K562 (cell line): ENCODE measurements around the gene RND1. TPM values are rescaled to one million over a fixed set of nuclear protein-coding genes. Genes with fewer than 3 reads are reported as not detected.

ENCODE experiments used
- ATAC-seq: fragments of 200-7000 bp; cut with Tn5 transposase; 3 replicates; pipeline ENCODE4 v1.9.1; 2020; ENCODE audit warnings: moderate library complexity
- BruUV-seq: library from RNA; stranded (reverse); fragments of 400-500 nt; replicated peaks from 2 replicates; lab custom pipeline; 2021; lab: Mats Ljungman, UMichigan
- CTCF ChIA-PET: fragments of 300-600 bp; formaldehyde crosslinking; extraction: SDS; loops from one replicate; lab custom pipeline; 2021; ENCODE audit warnings: low intra/inter-chr PET ratio; lab: Yijun Ruan, JAX
- POLR2A ChIA-PET: fragments of 300-600, 350-650 bp; sonication (Branson Sonifier 250); formaldehyde crosslinking; extraction: SDS; loops from one replicate; lab custom pipeline; 2021; ENCODE audit warnings: antibody characterized with exemption, inconsistent platforms; lab: Yijun Ruan, JAX
- DNase-seq, 4 experiments: peaks; one replicate each; pipeline versions ENCODE4 v3.0.0 to v3.0.0-alpha.2; 2011 to 2018; ENCODE audit warnings: low spot score in 3 of 4, mixed read lengths in 3 of 4; ENCODE audit errors: extremely low read depth in 1 of 4
- FAIRE-seq: peaks from 2 replicates; lab custom pipeline; 2011; peaks lifted over from hg19 to GRCh38; lab: Jason Lieb, UNC
- H2AFZ ChIP-seq: 2 replicates; pipeline ENCODE4 v1.6.0; 2011; ENCODE audit warnings: low read depth, low read length, control low read depth, inconsistent platforms
- H3K27ac ChIP-seq: fragments of 200-600 bp; 3 replicates; pipeline ENCODE4 v1.8.0; 2011; ENCODE audit warnings: low read depth, mild to moderate bottlenecking, control low read depth, inconsistent platforms, low read length, moderate library complexity, mixed read lengths; ENCODE audit errors: extremely low read depth
- H3K27me3 ChIP-seq, 2 experiments: fragments of 300-600 bp in 1 of 2; 2 replicates in 1 of 2; 3 replicates in 1 of 2; pipeline versions ENCODE4 v1.6.0 to v1.8.0; 2011; ENCODE audit warnings: inconsistent platforms in 2 of 2, low read length in 2 of 2, mild to moderate bottlenecking in 1 of 2, mixed read lengths in 1 of 2, moderate library complexity in 1 of 2; ENCODE audit not compliant: control insufficient read depth in 2 of 2, insufficient read depth in 2 of 2
- H3K36me3 ChIP-seq: fragments of 300-600 bp; 3 replicates; pipeline ENCODE4 v1.8.0; 2011; ENCODE audit warnings: mild to moderate bottlenecking, low read length, inconsistent platforms; ENCODE audit not compliant: control insufficient read depth, insufficient read depth
- H3K4me1 ChIP-seq, 2 experiments: fragments of 200-600 bp in 1 of 2; replicated peaks in 1 of 2; 2 replicates in 1 of 2; 3 replicates in 1 of 2; pipeline versions ENCODE4 v1.5.1 to v1.8.0; 2011; ENCODE audit warnings: inconsistent platforms in 2 of 2, low read length in 2 of 2, mild to moderate bottlenecking in 1 of 2, mixed read lengths in 1 of 2, moderate library complexity in 1 of 2; ENCODE audit not compliant: control insufficient read depth in 2 of 2, insufficient read depth in 2 of 2
- H3K4me2 ChIP-seq: 2 replicates; pipeline ENCODE4 v1.6.1; 2011; ENCODE audit warnings: low read length, control low read depth, inconsistent platforms, mixed read lengths; ENCODE audit not compliant: insufficient read depth
- H3K4me3 ChIP-seq: fragments of 200-600 bp; sonication (generic), shearing (Covaris generic); 2 replicates; pipeline ENCODE4 v1.5.1; 2016; ENCODE audit warnings: control low read depth, inconsistent platforms
- H3K79me2 ChIP-seq: fragments of 200-600 bp; 3 replicates; pipeline ENCODE4 v1.8.0; 2011; ENCODE audit warnings: low read length, inconsistent platforms; ENCODE audit not compliant: control insufficient read depth, insufficient read depth
- H3K9ac ChIP-seq, 2 experiments: 2 replicates each; pipeline versions ENCODE4 v1.6.0 to v1.6.1; 2011; ENCODE audit warnings: low read depth in 2 of 2, low read length in 2 of 2, control low read depth in 1 of 2, inconsistent platforms in 1 of 2, mild to moderate bottlenecking in 1 of 2, mixed read lengths in 1 of 2; ENCODE audit not compliant: insufficient read depth in 1 of 2
- H3K9me1 ChIP-seq: one replicate; pipeline ENCODE4 v1.6.0; 2011; ENCODE audit warnings: inconsistent platforms, mild to moderate bottlenecking, low read length, moderate library complexity; ENCODE audit not compliant: control insufficient read depth, insufficient read depth
- H3K9me3 ChIP-seq: replicated peaks from 2 replicates; pipeline ENCODE4 v1.5.1; 2011; ENCODE audit warnings: low read depth, low read length, inconsistent platforms; ENCODE audit not compliant: control insufficient read depth, insufficient read depth
- H4K20me1 ChIP-seq: replicated peaks from 2 replicates; pipeline ENCODE4 v1.6.1; 2011; ENCODE audit warnings: low read length, inconsistent platforms, mixed read lengths; ENCODE audit not compliant: control insufficient read depth, insufficient read depth
- DACH1 ChIP-seq: fragments of 450-650 bp; IDR thresholded peaks from 2 replicates; pipeline ENCODE4 v1.6.1; 2018; ENCODE audit not compliant: partially characterized antibody
- HMG20B ChIP-seq: fragments of 250-450 bp; sonication (Bioruptor Pico); IDR thresholded peaks from 2 replicates; pipeline ENCODE4 v1.5.0; 2021; ENCODE audit warnings: mild to moderate bottlenecking
- POLR2H ChIP-seq: IDR thresholded peaks from 2 replicates; pipeline ENCODE4 v1.6.1; 2016; ENCODE audit warnings: missing genetic modification characterization, low read depth, mild to moderate bottlenecking, control low read depth, missing compliant biosample characterization, moderate library complexity
- SRSF1 ChIP-seq: fragments of 200-400 bp; formaldehyde crosslinking; IDR thresholded peaks from 2 replicates; pipeline ENCODE4 v1.6.1; 2017; ENCODE audit warnings: mild to moderate bottlenecking, low read depth, low read length, moderate library complexity
- ZC3H8 ChIP-seq: fragments of 450-650 bp; IDR thresholded peaks from 2 replicates; pipeline ENCODE4 v1.6.1; 2017
- ZNF431 ChIP-seq: sonication (generic); formaldehyde crosslinking; IDR thresholded peaks from 2 replicates; pipeline ENCODE4 v1.8.0; 2022; ENCODE audit warnings: mild to moderate bottlenecking, missing genetic modification reagents
- WGBS: fragments of 100-300 bp; shearing (Covaris generic); methylation state at CpG from one replicate; pipeline ENCODE4 v1.1.6; 2016; ENCODE audit warnings: low coverage, mixed read lengths; ENCODE audit not compliant: insufficient coverage; ENCODE audit errors: missing lambda C conversion rate; 5-methylcytosine and 5-hydroxymethylcytosine counted together
- in situ Hi-C: fragments of 300-500 bp; cut with MboI; formaldehyde crosslinking; loops from 4 replicates; pipeline ENCODE4 v1.15.0; 2018; ENCODE audit warnings: inconsistent platforms, mixed read lengths
- intact Hi-C: fragments of 100-400 bp; cut with micrococcal nuclease; formaldehyde crosslinking; loops from 2 replicates; pipeline ENCODE4 v1.14.2; 2022
- polyA plus RNA-seq, 8 experiments: library from polyadenylated mRNA; depleted of rRNA in 4 of 8; stranded (reverse) in 5 of 8; unstranded in 3 of 8; fragments of >200 nt; fragmentation: Nextera tagmentation in 2 of 8; fragmentation: Illumina TruSeq in 1 of 8; extraction: Ambion mirVana in 2 of 8; extraction: Trizol in 1 of 8; gene quantifications; 2 replicates each; pipeline versions ENCODE4 v1.2.1 to v1.2.3, GENCODE V29; 2011 to 2014; ENCODE audit warnings: inconsistent platforms in 1 of 8, missing spikeins in 1 of 8
- total RNA-seq, 7 experiments: library from RNA; depleted of rRNA in 6 of 7; stranded (reverse); fragments of >200 nt in 6 of 7; fragmentation: Illumina TruSeq in 2 of 7; extraction: Trizol in 2 of 7; gene quantifications; 2 replicates each; pipeline versions ENCODE4 v1.2.1 to v1.2.3, GENCODE V29; 2011 to 2021; ENCODE audit warnings: low replicate concordance in 1 of 7
- TF ChIP-seq, protein P1 (sequence below): fragments of 450-650 bp; formaldehyde crosslinking; IDR thresholded peaks from 2 replicates; pipeline ENCODE4 v1.4.0; 2022; ENCODE audit warnings: missing genetic modification characterization
- TF ChIP-seq, protein P2 (sequence below), 2 experiments: fragments of 450-650 bp in 1 of 2; IDR thresholded peaks; 2 replicates each; pipeline ENCODE4 v1.6.1; 2011 to 2017; ENCODE audit warnings: low read depth in 2 of 2, antibody characterized with exemption in 1 of 2, borderline replicate concordance in 1 of 2, low read length in 1 of 2, mild to moderate bottlenecking in 1 of 2, mixed read lengths in 1 of 2; ENCODE audit not compliant: control insufficient read depth in 1 of 2
- TF ChIP-seq, protein P3 (sequence below): fragments of 250-450 bp; sonication (Bioruptor Pico); IDR thresholded peaks from 2 replicates; pipeline ENCODE4 v1.8.0; 2021; ENCODE audit warnings: moderate library complexity, mild to moderate bottlenecking, inconsistent platforms

Gene RND1
- total and polyA plus RNA-seq, 9 of the 15 experiments (the other 6 are each of a cell fraction or from before 2014, with no cell fraction given): 0.18 to 0.78 (median 0.58) TPM; not detected in 2

DNA sequence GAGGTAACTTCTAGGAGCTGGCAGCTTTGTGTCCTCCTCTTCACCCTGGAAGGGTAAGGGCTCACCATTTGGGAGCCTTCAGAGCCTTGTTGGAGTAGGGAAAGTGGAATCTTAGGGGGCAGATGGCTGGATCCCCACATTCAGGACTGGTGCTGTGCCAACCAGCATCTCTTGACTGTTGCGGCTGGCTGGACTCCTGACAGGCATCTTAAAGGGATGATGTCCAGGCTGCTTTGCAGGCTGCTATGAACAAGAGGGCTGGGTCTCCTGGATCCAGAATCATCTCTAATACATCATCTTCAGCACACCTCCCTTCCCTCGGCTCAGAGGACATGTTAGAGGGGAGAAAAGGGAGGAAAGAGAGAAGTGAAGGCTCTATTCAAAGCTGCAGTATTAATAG lies 43.0 kb downstream of the RND1 start:
- peaks cover 0 to 25% of the 10 kb centered on the region in 2 experiments; a peak in 3 of 5 replicates for H3K4me1 ChIP-seq
- H3K9me3 ChIP-seq: no peaks in the 10 kb centered on the region
- H3K27ac ChIP-seq: no peak overlapping the region
- FAIRE-seq (no peak), DNase-seq (no peak), ATAC-seq (no peak)
- H2AFZ ChIP-seq: no peak overlapping the region
- in situ Hi-C loops: no loop called here
- no peak overlapping the region for H3K4me3 ChIP-seq
- H3K79me2 ChIP-seq: no peaks in the 10 kb centered on the region
- ChIA-PET CTCF (no interaction called here), POLR2A (interaction anchor here (0.7 to 1.4 kb wide), 4 partner anchors 8 to 83 kb away, joined by 3 to 5 read pairs (median 4); no protein-coding TSS in a partner anchor)
- peaks cover 18 to 49% of the 10 kb centered on the region in 2 experiments; a peak in 4 of 5 replicates for H3K27me3 ChIP-seq
- 0% methylated on average over 2 of the region's 2 CpGs for WGBS
- H4K20me1 ChIP-seq: peaks cover 9% of the 10 kb centered on the region
- H3K9me1 ChIP-seq: peaks cover 2% of the 10 kb centered on the region
- H3K9ac ChIP-seq: no peak overlapping the region
- intact Hi-C loops: no loop called here
- H3K36me3 ChIP-seq: no peaks in the 10 kb centered on the region
- no TSS peak for BruUV-seq
- H3K4me2 ChIP-seq: no peak overlapping the region
- TF ChIP-seq, protein P1, sequence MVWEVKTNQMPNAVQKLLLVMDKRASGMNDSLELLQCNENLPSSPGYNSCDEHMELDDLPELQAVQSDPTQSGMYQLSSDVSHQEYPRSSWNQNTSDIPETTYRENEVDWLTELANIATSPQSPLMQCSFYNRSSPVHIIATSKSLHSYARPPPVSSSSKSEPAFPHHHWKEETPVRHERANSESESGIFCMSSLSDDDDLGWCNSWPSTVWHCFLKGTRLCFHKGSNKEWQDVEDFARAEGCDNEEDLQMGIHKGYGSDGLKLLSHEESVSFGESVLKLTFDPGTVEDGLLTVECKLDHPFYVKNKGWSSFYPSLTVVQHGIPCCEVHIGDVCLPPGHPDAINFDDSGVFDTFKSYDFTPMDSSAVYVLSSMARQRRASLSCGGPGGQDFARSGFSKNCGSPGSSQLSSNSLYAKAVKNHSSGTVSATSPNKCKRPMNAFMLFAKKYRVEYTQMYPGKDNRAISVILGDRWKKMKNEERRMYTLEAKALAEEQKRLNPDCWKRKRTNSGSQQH (CRISPR knock-in tag): no peak
- TF ChIP-seq DACH1 (no peak), SRSF1 (no peak), HMG20B (CRISPR knock-in tag) (no peak), ZNF431 (CRISPR knock-in tag) (no peak), ZC3H8 (no peak), POLR2H (no peak)
- TF ChIP-seq, protein P2, sequence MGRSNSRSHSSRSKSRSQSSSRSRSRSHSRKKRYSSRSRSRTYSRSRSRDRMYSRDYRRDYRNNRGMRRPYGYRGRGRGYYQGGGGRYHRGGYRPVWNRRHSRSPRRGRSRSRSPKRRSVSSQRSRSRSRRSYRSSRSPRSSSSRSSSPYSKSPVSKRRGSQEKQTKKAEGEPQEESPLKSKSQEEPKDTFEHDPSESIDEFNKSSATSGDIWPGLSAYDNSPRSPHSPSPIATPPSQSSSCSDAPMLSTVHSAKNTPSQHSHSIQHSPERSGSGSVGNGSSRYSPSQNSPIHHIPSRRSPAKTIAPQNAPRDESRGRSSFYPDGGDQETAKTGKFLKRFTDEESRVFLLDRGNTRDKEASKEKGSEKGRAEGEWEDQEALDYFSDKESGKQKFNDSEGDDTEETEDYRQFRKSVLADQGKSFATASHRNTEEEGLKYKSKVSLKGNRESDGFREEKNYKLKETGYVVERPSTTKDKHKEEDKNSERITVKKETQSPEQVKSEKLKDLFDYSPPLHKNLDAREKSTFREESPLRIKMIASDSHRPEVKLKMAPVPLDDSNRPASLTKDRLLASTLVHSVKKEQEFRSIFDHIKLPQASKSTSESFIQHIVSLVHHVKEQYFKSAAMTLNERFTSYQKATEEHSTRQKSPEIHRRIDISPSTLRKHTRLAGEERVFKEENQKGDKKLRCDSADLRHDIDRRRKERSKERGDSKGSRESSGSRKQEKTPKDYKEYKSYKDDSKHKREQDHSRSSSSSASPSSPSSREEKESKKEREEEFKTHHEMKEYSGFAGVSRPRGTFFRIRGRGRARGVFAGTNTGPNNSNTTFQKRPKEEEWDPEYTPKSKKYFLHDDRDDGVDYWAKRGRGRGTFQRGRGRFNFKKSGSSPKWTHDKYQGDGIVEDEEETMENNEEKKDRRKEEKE (IDR thresholded peaks at IDR 0.05; ENCODE audit: borderline replicate concordance in 1 of 2, control insufficient read depth in 1 of 2, low read depth in 2 of 2, low read length in 1 of 2): no peak
- TF ChIP-seq, protein P3, sequence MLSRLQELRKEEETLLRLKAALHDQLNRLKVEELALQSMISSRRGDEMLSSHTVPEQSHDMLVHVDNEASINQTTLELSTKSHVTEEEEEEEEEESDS (CRISPR knock-in tag): no peak
